HG02870 (cell line): Measurements from ENCODE around the gene AMHR2.
A peak's percentile ranks its signal among the peaks of the same experiment; 100 is the strongest.
"Not testable (repeated sequence)": the region's sequence is repeated elsewhere in the genome, so short reads cannot be mapped to it uniquely, and the experiment has no call there.

ENCODE experiments used
- ATAC-seq: cut with Tn5 transposase; IDR thresholded peaks from one replicate; pipeline ENCODE4 v1.9.1; 2021; ENCODE audit warnings: mild to moderate bottlenecking, moderate library complexity; ENCODE audit not compliant: unreplicated experiment

The AMHR2 gene

DNA sequence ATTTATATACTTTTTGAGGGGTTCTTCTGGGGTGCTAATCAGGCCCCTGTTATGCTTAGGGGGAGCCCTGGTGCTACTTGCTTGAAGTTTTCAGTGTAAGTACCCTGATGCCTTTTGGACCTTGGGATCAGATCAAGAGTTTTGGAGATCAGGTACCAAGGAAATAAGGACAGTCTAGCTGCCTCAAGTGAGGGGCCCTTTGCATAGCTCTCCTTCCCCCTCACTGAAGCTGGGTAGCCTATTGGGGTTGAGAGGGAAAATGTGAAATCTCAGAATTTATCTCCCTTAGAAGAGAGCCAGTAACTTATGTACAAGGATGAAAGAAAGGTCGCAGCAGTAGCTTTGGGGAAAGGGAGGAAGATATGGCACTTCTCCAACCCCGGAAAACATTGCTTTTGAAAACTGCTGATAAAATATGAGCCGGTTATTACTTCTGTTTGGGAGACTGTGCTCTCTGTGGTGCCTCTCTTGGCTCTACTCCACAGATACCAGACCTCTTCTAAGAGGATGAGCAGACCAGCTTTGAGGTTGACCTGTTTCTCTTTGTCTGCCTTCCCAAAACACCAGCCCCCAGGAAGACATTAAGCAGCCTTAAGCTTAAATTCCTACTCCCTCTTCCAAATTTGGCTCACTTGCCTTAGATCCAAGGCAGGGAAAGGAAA lies 8.8 kb upstream of the AMHR2 start:
- ATAC-seq = no peak

DNA sequence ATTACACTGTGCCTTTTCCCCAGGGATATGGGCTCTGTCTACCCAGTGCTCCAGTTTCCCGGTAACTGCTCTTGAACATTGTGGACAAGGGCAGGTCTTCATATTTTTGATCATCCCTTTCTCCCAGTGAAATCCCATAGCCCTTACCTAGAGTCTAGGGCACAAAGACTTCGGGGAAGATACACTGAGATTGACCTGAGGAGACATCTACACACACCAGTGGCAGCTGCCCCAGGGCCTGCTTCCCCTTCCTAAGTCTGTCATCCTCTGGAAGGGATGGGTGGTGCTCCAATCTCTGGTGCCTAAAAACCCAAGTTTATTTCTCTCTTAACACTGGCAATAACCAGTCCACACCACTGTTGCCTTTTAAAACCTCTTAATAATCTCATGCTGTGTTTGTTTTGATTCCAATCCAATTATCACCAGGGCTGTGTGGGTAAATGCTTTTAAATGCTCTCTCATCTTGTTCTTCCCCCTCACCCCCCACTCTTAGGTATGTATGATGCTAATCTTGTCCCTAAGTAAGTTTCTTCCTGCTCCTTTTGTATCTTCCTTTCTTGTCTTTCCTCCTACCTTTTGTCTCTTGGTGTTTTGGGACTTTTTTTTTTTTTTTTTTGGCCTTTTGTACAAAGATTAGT lies 7.8 kb upstream of the AMHR2 start:
- not testable (repeated sequence) for ATAC-seq

DNA sequence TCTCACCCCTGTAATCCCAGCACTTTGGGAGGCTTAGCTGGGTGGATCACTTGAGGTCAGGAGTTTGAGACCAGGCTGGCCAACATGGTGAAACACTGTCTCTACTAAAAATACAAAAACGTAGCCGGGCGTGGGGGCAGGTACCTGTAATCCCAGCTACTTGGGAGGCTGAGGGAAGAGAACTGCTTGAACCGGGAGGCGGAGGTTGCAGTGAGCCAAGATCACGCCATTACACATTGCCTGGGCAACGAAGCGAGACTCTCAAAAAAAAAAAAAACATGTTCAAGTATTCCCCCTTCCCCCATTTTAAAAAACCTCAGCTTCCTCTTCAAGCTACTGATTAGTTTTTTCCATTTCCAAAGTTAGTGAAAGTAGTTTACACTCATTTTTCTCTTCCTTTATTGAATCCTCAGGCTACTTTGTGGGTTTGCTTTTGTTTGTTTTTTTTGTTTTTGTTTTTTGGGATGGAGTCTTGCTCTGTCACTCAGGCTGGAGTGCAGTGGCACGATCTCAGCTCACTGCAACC lies 6.3 kb upstream of the AMHR2 start:
- not testable (repeated sequence) for ATAC-seq

DNA sequence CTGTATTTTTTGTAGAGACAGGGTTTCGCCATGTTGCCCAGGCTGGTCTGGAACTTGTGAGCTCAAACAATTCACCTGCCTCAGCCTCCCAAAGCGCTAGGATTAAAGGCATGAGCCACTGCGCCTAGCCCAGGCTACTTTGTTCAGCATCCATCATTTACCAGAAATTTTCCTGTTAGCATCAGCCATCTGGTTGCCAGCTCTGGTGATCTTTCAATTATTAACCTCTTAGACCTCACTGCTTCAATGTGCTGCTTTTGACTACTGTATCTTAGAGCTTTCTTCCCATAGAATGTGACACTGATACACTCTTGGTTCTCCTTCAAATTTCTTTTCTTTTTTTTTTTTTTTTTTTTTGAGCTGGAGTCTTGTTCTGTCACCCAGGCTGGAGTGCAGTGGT lies 5.4 kb upstream of the AMHR2 start:
- ATAC-seq = no peak

DNA sequence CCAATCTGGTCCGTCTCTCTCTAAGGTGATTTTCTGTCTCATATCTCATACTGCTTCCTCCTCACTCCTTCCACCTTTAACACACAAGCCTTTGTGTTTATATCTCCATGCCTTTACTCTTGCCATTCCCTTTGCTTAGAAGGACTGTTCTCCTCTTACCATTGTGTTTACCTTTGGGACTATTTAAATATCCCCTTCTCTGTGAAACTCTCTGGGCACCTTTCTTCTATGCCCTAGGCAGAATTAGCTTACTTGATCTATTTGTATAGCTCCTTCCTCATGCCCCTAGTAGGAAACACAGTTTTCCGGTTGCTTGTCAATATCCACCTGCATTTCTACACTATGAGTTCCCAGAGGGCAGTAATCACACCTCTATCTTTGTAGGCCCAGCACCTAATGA lies 3.9 kb upstream of the AMHR2 start:
- ATAC-seq = no peak

DNA sequence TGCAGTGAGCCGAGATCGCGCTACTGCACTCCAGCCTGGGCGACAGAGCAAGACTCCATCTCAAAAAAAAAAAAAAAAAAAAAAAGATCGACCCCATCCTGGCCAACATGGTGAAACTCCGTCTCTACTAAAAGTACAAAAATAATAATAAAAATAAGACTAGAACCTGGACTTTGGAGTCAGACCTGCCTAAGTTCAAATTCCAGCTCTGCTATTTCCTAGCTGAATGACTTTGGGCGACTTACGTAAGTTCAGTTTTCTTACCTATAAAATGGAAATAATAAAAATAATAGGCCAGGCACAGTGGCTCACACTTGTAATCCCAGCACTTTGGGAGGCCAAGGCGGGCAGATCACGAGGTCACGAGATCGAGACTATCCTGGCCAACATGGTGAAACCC lies 1.4 kb upstream of the AMHR2 start:
- not testable (repeated sequence) for ATAC-seq

DNA sequence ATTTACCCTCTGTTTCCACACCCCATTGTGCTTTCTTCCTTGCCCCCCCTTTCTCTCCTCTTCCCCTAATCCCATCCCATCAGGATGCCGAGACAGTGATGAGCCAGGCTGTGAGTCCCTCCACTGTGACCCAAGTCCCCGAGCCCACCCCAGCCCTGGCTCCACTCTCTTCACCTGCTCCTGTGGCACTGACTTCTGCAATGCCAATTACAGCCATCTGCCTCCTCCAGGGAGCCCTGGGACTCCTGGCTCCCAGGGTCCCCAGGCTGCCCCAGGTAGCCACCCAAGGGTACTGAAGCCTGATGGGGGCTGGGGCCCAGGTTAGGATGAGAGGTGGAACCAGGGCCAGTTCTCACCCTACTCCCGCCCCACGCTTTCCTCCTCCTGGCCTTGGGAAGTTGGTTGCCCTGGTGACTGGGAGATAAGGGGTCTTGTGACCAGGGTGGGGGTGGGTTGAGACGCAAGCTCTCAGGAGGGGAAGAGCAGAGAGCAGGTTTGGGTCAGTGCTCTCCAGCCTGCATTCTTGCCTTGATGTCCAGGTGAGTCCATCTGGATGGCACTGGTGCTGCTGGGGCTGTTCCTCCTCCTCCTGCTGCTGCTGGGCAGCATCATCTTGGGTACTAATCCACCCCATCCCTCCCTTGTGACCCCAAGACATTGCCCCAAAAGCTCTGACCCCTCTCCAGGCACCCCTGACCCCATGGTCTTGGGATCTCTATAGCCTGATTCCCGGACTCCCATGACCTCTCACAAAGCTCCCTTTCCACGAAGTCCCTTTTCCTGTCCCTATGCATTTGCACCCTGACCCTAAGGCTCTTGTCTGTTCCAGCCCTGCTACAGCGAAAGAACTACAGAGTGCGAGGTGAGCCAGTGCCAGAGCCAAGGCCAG lies 1.2 kb downstream of the AMHR2 start:
- no peak for ATAC-seq

DNA sequence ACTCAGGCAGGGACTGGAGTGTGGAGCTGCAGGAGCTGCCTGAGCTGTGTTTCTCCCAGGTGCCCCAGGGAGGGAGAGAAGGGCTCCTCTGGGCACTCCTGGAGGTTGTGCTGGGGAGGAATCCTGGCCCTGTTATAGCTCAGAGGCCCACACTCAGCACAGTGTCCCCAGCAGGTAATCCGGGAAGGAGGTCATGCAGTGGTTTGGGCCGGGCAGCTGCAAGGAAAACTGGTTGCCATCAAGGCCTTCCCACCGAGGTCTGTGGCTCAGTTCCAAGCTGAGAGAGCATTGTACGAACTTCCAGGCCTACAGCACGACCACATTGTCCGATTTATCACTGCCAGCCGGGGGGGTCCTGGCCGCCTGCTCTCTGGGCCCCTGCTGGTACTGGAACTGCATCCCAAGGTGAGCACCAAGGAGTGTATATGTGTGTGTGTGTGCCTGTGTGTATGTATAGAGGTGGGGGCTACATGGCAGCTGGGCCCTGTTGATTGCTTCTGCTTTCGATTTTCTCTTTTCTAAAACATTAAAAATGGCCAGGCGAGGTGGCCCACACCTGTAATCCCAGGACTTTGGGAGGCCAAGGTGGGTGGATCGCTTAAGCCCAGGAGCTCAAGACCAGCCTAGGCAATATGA lies 2.0 kb downstream of the AMHR2 start:
- no peak for ATAC-seq

DNA sequence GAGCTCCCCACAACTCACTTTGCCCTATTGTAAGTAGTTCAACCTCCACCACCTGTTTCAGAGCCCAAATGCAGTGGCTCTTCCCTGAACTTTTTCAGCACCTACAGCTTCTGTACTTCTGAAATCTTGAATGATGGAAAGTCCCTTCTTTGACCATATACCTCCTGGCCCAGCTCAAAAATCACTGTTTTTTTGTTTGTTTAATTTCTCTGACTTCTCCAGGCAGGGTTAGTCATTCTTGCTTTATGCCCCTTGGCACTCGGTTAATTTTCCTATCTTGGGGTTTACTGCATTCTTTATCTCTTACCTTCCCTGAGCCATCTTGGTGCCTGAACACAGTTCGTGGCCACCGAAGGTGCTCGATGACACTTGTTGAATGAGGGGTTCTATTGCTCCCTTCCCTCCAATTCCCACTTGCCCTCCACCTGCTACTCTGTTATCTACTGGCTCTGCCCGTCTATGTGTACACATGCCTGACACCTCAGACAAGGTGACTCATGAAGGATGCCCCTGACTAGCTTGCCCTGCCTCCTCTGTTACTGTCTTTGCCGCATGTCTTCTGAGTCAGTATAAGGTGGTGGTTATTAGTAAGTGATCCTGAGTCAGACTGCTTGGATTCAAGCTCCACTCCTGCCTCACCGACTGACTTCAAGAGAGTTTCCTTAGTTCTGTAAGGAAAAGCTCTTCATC lies 4.4 kb downstream of the AMHR2 start:
- no peak for ATAC-seq

DNA sequence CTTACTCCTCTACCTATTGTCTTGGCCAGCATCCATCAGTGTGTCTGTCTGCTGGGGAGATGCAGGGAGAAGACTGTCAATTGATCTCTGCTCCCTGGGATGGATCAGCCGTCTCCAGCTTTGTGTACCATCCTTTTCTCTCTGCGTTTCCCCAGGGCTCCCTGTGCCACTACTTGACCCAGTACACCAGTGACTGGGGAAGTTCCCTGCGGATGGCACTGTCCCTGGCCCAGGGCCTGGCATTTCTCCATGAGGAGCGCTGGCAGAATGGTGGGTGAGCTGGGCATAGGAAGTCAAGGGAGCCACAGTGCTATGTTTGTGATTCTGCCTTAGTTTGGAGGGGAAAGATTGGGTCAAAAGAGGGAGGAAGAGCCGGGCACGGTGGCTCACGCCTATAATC lies 5.1 kb downstream of the AMHR2 start:
- no peak for ATAC-seq

DNA sequence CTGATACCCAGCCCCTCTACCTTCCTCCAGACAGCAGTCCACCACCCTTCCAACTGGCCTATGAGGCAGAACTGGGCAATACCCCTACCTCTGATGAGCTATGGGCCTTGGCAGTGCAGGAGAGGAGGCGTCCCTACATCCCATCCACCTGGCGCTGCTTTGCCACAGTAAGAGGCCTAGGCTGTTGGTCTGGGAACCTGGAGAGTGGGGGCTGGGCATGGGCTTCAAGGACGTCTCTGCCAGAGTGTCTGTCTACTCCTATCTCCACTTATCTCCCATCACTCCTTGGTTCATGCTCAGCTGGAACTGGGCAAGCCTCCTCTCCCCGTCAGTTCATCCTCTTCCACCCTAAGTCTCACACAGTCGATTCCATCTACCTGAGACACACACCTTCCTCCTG lies 6.5 kb downstream of the AMHR2 start:
- no peak for ATAC-seq

DNA sequence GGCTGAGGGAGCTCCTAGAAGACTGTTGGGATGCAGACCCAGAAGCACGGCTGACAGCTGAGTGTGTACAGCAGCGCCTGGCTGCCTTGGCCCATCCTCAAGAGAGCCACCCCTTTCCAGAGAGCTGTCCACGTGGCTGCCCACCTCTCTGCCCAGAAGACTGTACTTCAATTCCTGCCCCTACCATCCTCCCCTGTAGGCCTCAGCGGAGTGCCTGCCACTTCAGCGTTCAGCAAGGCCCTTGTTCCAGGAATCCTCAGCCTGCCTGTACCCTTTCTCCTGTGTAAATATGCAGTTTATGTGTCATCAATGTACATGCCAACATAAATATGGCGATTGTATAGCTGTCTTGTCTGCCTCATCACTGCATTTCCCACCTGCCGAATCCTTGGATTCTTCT lies 7.5 kb downstream of the AMHR2 start:
- ATAC-seq = no peak

DNA sequence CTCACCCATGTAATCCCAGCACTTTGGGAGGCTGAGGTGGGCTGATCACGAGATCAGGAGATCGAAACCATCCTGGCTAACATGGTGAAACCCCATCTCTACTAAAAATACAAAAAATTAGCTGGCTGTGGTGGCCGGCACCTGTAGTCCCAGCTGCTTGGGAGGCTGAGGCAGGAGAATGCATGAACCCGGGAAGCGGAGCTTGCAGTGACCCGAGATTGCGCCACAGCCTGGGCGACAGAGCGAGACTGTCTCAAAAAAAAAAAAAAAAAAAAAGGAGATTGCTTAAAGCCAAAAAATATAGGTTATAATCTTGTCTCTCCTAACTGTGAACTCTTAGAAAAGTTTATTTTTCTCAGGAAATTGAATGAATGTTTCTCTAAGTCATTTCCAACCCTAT lies 11.7 kb downstream of the AMHR2 start:
- not testable (repeated sequence) for ATAC-seq

DNA sequence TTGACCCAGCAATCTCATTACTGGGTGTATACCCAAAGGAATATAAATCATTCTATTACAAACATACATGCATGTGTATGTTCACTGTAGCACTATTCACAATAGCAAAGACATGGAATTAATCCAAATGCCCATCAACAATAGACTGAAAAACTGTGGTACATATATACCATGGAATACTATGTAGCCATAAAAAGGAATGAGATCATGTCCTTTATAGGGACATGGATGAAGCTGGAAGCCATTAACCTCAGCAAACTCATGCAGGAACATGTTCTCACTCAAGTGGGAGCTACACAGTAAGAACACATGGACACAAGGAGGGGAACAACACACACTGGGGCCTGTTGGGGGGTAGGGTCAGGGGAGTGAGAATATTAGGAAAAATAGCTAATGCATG lies 15.9 kb downstream of the AMHR2 start:
- ATAC-seq = not testable (repeated sequence)

DNA sequence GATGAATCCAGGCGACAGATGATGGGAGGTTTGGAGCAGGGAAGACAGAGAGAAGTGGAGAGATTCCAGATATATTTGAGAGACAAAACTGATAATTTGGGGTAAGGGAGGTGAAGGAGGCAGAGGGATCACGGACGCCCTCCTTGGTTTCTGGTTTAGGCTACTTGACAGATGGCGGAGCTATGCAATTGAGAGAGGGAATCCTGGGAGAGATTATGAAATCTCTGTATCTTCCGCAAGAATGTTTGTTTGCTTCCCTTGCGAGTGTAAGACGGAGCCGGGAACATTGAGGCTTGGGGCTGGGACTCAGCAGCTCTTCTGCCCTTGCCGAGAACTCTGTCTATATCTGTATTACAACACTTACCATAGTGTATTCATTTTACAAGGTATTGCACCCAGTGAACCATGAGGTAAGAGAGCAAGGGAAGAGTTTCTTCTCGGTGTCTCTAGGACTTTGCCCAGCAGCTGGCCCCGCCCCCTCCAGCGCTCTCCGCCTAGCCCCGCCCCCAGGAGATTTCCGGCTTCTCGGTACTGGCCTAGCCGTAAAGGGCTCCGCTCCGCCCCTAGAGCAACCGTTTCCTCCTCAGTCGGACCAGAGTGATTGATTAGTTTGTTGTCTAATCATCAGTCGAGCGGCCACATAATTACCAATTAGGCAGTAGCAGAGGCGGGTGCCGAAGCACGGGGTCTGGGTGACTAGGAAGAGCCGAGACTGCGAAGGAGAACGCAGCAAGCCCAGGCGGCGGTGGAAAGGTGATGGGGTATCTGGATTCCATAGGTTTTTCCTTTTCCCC lies 17.6 kb downstream of the AMHR2 start, which contains the start of gene PRR13:
PRR13 (plus strand) TSS at position 695 of the 794 bp plus-strand sequence. CDS start 981 bp downstream, outside the sequence.
- peak; percentile 96 for ATAC-seq

DNA sequence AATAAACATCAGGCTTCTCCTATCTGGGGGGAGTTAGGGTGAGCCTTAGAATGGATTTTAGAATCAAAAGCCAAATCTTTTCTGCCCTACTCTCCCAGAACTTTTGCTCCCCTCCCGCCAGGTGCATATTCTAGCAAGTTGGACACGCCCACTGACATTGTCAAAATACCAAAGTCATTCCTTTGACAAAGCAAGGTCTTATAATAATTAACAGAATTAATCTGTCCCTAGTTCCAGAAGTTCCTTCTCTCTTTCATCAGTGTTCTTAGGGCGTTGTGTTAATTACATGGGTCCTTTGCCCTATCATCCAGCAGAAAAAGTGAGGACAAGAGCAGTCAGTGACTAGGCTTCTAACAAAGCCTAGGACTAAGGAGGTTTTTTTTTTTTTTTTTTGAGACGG lies 20.3 kb downstream of the AMHR2 start:
- no peak for ATAC-seq

DNA sequence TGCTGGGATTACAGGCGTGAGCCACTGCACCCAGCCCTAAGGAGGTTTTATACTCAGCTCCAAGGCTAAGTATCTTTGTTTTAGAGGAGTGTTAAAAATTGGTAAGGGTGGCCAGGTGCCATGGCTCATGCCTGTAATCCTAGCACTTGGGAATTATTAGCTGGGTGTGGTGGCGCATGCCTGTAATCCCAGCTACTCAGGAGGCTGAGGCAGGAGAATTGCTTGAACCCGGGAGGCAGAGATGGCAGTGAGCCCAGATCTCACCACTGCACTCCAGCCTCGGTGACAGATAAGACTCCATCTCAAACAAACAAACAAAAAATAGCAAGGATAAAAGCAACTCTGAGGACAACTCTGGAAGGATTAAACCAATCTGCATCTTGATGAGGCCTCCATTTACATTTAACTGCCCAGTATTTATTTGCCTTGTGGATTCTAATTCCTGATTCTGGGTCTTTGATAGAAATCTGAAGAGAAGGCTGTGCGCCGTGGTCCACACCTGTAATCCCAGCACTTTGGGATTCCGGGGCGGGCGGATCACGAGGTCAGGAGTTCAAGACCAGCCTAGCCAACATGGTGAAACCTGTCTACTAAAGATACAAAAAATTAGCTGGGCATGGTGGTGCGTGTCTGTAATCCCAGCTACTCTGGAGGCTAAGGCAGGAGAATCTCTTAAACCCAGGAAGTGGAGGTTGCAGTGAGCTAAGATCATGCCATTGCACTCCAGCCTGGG lies 21.1 kb downstream of the AMHR2 start:
- ATAC-seq = not testable (repeated sequence)

DNA sequence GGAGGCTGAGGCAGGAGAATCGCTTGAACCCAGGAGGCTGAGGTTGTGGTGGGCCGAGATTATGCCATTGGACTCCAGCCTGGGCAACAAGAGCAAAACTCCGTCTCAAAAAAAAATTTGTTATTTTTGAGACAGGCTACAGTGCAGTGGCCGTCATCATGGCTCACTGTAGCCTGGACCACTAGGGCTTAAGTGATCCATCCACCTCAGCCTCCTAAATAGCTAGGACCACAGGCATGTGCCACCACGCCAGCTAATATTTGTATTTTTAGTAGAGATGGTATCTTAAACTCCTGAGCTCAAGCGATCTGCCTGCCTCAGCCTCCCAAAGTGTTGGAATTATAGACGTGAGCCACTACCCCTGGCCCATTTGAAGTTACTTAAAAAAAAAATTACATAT lies 27.3 kb downstream of the AMHR2 start:
- no peak for ATAC-seq

DNA sequence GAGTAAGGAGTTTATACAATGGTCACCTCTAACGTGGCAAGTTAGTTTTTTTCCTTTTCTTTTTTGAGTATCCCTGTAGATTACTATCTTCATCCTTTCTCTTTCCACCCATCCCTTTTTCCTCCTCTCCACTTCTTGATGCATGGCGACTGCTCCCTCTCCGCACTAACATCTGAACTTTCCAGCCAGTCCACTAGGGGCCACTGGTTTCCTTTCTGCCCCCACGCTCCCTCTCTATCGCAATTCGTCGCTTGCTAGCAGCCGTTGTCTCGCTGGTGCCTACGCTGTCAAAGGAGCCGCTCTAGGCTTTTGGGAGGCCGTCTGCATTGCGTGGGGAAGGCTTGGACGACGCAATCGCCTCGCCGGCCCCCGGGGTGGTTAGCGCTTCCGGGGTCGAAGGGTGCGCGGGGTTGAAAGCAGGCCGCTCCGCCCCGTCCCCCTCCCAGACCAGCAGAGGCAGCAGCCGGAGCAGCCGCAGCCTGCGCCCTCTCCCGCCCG lies 28.1 kb downstream of the AMHR2 start, which contains the start of gene PCBP2:
PCBP2 (plus strand) TSS at position 442 of the 498 bp plus-strand sequence. CDS start 2,699 bp downstream, outside the sequence.
- ATAC-seq = peak; percentile 96
